ENCODE data around the gene C5AR1. TPM values are rescaled to one million over a fixed set of nuclear protein-coding genes. Genes with fewer than 3 reads are reported as not detected.
"Not testable (repeated sequence)": the region's sequence is repeated elsewhere in the genome, so short reads cannot be mapped to it uniquely, and the experiment has no call there.

Gene C5AR1
- total RNA-seq, 1 donor from 2014 or later = 3.7 TPM

- Mint-ChIP-seq H3K27ac (ENCODE audit: unreplicated experiment) (no peak overlapping the region), H3K4me1 (ENCODE audit: low read depth) (no peaks in the 10 kb centered on the region), H3K36me3 (ENCODE audit: low read depth) (no peaks in the 10 kb centered on the region), H3K4me3 (ENCODE audit: unreplicated experiment) (no peak overlapping the region), H3K27me3 (ENCODE audit: low read depth) (peaks cover 1% of the 10 kb centered on the region), H3K9me3 (ENCODE audit: low read depth) (no peaks in the 10 kb centered on the region)
- no peak for TF ChIP-seq CTCF (IDR thresholded peaks at IDR 0.05)
- DNase-seq (ENCODE audit: low spot score) = no peak
Observed at GRCh38 chr19:47343194-47343802, 33.6 kb downstream of the C5AR1 start.

GRCh38 chr19:47344425-47344824 is 34.8 kb downstream of the C5AR1 start:
- H3K27ac Mint-ChIP-seq (ENCODE audit: unreplicated experiment) = no peak overlapping the region
- no peak for TF ChIP-seq CTCF (IDR thresholded peaks at IDR 0.05)
- no peak overlapping the region for H3K4me3 Mint-ChIP-seq (ENCODE audit: unreplicated experiment)
- peaks cover 1% of the 10 kb centered on the region for H3K27me3 Mint-ChIP-seq (ENCODE audit: low read depth)
- no peak for DNase-seq (ENCODE audit: low spot score)
- no peaks in the 10 kb centered on the region for H3K9me3 Mint-ChIP-seq (ENCODE audit: low read depth)
- no peaks in the 10 kb centered on the region for H3K36me3 Mint-ChIP-seq (ENCODE audit: low read depth)
- H3K4me1 Mint-ChIP-seq (ENCODE audit: low read depth) = peaks cover 8% of the 10 kb centered on the region

GRCh38 chr19:47346024-47346423 is 36.4 kb downstream of the C5AR1 start:
- H3K27ac Mint-ChIP-seq (ENCODE audit: unreplicated experiment); H3K36me3 Mint-ChIP-seq (ENCODE audit: low read depth); H3K4me3 Mint-ChIP-seq (ENCODE audit: unreplicated experiment); DNase-seq (ENCODE audit: low spot score); H3K9me3 Mint-ChIP-seq (ENCODE audit: low read depth); H3K27me3 Mint-ChIP-seq (ENCODE audit: low read depth): not testable (repeated sequence)
- peaks cover 23% of the 10 kb centered on the region for H3K4me1 Mint-ChIP-seq (ENCODE audit: low read depth)

- peak; percentile 98 for DNase-seq (ENCODE audit: low spot score)
Observed at GRCh38 chr19:47348819-47349795, 39.4 kb downstream of the C5AR1 start, which contains the start of gene DHX34. Gene DHX34, plus strand, starts transcription at chr19:47349315. Its CDS starts 3,716 bp downstream, at chr19:47353031.

GRCh38 chr19:47350630-47351029 is 41.0 kb downstream of the C5AR1 start:
- H3K9me3 Mint-ChIP-seq (ENCODE audit: low read depth) = no peaks in the 10 kb centered on the region
- H3K36me3 Mint-ChIP-seq (ENCODE audit: low read depth) = peaks cover 14% of the 10 kb centered on the region
- DNase-seq (ENCODE audit: low spot score) = no peak
- H3K27ac Mint-ChIP-seq (ENCODE audit: unreplicated experiment) = peak overlapping the region; percentile 76
- H3K27me3 Mint-ChIP-seq (ENCODE audit: low read depth) = no peaks in the 10 kb centered on the region
- H3K4me3 Mint-ChIP-seq (ENCODE audit: unreplicated experiment) = peak overlapping the region; percentile 59
- H3K4me1 Mint-ChIP-seq (ENCODE audit: low read depth) = peaks cover 29% of the 10 kb centered on the region
- no peak for TF ChIP-seq CTCF (IDR thresholded peaks at IDR 0.05)

More at GRCh38 chr19:47348819-47349795, 39.4 kb downstream of the C5AR1 start, which contains the start of gene DHX34:
- Mint-ChIP-seq H3K27ac (ENCODE audit: unreplicated experiment) (peak within 1 kb of the TSS; percentile 92), H3K4me3 (ENCODE audit: unreplicated experiment) (peak within 1 kb of the TSS; percentile 96), H3K9me3 (ENCODE audit: low read depth) (no peaks in the 10 kb centered on the region), H3K36me3 (ENCODE audit: low read depth) (peaks cover 7% of the 10 kb centered on the region), H3K4me1 (ENCODE audit: low read depth) (peaks cover 29% of the 10 kb centered on the region), H3K27me3 (ENCODE audit: low read depth) (no peaks in the 10 kb centered on the region)
- TF ChIP-seq CTCF (IDR thresholded peaks at IDR 0.05) = peak; percentile 97
